ENCODE results near the gene SOX8.

The SOX8 gene

DNA sequence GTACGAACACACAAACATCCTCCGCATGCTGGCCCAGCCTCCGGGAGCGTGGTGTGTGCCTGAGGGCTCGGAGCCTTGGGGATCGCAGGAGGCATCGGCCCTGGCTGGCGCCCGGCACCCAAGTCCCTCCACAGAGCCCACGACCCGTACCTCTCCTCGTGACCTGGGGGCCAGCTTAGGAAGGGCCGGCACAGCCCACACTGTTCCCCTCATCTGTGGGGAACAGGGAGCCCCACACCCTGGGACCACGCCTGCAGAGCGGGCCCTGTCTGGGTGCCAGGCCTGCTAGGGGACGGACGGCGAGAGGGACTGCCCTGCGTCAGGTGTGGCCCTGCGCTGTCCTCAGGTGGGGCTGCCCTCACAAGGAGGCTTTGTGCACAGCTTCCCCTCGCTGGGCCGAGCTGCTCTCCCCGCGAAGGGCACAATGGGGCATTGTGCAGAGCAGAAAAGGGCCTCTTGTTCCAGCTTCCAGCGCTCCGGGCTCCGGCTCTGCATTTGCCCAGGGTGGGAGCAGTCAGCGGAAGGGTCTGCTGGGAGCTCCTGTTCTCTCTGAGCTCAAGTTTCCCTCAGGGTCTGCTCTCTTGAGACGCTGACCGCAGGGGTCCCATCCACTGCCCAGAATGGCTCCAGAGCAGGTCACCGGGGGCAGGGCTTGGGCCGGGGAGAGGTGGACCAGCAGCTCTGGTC lies 9.1 kb upstream of the SOX8 start:
- in situ Hi-C loops (cut with MboI; ENCODE audit: low sequenced_read_pairs): no loop called here

DNA sequence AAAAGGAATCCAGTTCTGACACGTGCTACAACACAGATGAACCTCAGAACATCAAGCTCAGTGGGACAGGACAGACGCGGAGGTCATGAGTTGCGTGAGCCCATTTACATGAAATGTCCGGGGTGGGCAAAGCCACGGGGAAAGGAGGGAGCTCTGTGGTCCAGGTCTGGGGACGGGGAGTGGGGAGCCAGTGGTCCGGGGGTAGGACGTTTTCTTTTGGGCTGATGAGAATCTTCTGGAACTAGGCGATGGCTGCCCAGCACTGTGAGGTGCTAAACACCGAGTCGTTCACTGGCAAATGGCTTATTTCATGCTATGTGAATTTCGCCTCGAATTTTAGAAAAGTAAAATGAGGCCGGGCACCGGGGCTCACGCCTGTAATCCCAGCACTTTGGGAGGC lies 8.2 kb upstream of the SOX8 start:
- in situ Hi-C loops (cut with MboI; ENCODE audit: low sequenced_read_pairs): no loop called here

DNA sequence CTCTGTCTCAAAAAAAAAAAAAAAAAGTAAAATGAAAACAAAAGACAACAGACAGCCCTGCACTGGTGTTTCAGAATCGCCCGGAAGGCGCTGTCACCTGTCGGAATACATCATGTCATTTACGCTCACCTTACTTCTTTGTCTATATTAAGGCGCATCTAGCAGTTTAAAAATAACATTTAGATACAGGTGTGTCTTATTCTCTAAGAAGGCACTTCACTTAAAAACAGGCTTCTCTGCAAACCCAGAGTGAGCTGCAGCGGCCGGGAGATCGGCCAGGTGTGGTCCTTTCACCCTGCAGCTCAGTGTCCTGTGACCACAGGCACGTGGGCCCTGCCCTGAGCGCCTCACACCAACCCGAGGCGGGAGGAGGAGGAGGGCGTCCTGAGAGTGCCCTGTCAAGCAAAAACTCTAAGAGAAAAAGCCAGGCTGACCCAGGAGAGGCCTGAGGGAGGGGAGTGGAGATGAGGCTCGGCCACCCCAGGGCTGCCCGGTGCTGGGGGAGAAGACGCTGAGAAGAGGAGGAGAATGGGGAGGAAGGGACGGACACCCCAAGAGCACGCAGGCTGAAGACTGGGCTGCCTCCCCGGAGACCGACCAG lies 7.5 kb upstream of the SOX8 start:
- in situ Hi-C loops (cut with MboI; ENCODE audit: low sequenced_read_pairs): no loop called here

DNA sequence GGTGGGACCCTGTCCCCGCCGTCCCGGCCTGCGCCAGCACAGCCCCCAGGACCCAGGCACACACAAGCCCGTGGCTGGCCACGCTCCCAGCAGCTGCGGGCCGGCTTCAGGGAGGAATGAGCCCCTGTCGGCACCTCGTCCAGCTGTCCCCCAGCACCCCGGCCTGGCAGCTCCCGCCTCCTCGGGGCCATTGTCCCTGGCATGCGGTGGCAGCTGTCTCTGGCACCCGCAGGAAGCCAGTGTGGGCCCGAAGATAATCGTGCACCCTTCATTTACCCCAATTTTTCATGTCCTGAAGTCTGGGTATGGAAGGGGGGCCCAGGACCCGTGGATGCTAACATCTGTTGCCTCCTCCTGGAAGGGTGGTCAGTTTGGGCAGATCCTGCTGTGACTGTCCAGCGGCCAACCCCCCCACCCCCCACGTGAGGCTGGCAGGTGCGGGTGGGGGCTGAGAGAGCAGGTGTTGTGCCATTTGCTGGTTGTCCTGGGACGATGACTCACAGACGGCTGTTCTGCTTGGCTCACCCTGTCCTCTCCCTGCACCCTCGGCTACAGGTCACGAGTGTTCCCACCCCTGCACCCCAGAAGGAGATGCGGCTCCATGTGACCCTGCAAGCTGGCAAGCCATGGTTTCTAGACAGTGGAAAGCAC lies 6.8 kb upstream of the SOX8 start:
- in situ Hi-C loops (cut with MboI; ENCODE audit: low sequenced_read_pairs): no loop called here

DNA sequence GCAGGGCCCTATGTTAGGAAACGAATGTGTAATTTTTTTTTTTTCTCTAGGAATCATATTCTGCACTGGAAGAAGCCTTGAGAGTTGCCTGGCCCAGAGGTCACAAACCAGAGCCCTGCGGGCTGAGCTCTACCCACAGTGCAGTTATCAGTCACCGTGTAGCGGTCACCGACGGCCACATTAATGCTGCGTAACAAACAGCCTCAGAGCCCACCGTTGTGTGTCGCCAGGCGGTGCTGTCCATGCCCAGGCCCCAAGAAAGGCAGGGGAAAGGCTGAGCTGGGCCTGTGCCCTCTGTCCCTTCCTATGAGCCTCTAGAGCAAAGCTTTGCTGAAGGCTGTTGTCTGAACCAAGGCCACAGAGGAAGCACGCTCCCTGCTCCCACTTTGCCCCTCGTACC lies 6.3 kb upstream of the SOX8 start:
- in situ Hi-C loops (cut with MboI; ENCODE audit: low sequenced_read_pairs): no loop called here

DNA sequence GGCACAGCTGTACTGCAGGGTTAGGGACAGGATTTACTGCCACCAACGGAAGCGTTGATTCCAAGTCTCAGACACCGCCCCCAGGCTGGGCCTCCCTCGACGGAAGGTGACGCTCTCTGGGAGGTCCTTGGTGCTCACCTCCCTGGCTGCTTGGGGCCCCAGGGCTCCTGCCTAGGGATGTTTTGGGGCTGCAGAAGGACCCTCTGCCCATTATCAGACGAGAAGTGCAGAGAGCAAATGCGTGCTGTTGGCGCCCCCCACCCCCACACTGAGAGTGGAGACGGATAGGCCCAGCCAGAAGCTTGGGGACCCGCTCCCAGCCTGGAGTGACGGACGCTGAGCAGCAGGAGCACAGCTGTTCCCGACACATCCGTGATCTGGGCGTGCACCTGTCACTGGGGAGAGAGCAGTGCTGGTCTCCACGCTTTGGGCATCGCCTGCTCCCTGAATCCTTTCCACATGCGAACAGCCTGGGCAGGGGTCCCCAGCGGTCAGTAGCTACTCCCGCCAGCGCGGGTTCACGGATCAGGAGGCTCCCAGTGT lies 5.1 kb upstream of the SOX8 start:
- in situ Hi-C loops (cut with MboI; ENCODE audit: low sequenced_read_pairs): no loop called here

DNA sequence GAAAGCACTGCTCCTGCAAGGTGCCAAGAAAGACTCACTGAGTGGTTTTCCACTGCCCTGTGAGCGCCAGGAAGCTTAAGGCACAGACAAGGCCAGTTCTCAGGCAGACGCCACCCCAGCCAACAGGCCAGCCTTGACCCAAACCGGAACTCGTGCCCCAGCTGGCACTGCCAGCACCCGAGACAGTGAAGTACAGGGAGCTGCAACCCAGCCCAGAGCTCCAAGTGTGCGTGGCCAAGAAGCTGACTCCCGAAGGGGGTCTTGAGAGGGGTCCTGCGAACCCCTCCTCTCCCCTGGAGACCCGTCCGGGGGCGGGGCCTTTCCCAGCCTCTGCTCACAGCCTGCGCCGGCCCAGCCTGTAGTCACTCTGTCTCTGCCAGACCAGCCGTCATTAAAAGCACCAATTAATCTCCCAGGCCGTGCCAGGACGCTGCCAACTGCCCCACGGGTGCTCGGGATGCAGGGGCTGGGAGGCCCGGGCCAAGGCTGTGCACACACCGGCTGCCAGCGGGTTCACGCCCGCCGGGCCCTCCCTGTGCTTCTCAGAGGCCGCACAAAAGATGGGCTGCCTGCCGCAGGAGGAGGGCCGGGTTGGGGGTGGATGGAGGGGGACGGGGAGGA lies 4.4 kb upstream of the SOX8 start:
- in situ Hi-C loops (cut with MboI; ENCODE audit: low sequenced_read_pairs): no loop called here

DNA sequence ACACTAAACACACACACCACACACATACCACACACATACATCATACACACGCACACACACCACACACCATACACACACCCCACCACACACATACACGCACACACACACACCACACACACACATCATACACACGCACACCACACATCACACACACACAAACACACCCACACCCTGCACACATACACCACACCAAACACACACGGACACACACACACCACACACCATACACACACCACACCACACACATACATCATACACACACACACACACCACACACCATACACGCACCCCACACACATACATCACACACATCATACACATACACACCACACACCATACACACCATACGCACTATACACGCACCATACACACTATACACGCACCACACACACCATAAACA lies 3.7 kb upstream of the SOX8 start:
- in situ Hi-C loops (cut with MboI; ENCODE audit: low sequenced_read_pairs): no loop called here

DNA sequence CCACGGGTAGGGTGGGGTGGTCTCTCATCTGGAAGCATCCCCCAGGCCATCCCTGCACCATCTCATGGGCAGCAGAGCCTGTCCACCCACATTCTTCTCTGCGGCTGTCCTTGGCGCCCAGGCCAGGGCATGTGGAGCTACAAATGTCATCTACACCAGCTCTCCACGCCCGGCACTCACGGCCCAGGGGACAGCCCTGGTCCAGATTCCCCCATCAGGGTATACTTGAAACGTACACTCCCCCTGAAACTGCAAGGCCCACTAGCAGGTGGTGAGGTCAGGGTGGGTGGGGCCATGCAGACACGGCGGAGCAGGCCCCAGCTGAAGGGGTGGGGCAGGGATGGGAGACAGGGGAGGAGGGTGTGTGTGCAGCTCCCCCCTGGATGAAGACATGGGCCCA lies 3.2 kb upstream of the SOX8 start:
- in situ Hi-C loops (cut with MboI; ENCODE audit: low sequenced_read_pairs): no loop called here

DNA sequence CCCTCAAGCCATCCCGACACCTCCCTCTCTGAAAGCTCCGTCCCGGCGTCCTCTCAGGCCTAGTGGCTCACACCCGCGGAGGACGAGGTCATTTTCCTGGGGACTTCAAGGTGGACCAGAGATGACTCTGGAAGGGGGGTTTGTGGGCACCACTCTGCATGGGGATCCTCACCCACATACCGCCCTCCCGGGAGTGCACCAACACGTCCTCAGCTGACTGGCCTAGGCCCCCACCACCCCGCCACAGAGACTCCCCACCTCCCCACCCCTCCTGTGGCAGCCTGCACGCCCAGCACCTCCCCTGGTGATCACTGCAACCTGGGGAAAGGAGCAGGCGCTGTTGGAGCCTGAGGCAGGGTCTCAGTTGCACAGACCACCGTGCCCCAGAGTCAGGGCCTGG lies 2.4 kb upstream of the SOX8 start:
- in situ Hi-C loops (cut with MboI; ENCODE audit: low sequenced_read_pairs): no loop called here

DNA sequence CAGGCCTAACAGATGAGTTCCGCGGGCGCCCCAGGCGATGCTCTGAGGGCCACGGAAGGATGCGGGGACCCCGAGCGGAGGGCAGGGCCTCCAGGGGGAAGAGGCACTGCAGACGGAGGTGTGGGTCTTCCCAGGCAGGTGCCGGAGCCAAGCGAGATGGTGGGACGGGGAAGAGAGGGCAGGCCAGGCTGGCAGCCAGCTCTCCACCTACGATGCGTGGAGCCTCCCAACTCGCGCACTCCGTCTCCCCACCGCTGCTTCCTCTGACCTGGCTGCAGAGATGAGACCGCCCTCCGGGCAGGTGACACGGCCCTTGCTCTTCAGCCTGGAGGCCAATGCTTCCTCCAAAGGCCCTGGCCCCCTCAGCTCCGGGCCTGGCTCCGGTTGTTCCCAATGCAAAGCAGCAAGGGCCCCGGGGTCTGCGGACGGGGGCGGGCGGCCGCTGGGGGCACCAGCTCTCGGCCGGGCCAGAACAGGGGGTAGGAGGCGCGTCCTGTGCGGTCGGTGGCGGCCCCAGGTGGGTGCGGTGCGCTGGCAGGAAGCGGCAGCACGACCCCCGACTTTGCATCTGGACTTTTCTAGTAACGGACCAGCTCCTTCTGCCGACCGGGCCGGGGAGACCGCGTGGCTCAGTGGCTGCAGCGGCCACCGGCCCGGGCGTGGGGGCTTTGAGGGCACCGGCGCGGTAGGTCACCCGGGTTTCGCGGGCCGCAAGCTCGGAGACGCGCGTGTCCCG lies 1.5 kb upstream of the SOX8 start:
- in situ Hi-C loops (cut with MboI; ENCODE audit: low sequenced_read_pairs): no loop called here

DNA sequence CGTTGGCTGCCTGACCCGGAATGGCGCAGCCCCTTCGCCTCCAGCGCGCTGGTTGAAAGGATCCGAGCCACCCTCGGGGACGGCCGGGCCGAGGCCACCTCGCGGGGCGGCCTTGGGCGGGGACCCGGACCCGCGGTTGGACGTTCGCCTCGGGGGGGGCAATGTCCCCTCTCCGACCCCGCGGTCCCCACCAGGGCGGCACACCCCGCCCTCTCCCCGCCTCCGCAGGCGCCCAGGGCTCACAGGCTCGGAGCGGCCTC lies 1.0 kb upstream of the SOX8 start:
- in situ Hi-C loops (cut with MboI; ENCODE audit: low sequenced_read_pairs): no loop called here

DNA sequence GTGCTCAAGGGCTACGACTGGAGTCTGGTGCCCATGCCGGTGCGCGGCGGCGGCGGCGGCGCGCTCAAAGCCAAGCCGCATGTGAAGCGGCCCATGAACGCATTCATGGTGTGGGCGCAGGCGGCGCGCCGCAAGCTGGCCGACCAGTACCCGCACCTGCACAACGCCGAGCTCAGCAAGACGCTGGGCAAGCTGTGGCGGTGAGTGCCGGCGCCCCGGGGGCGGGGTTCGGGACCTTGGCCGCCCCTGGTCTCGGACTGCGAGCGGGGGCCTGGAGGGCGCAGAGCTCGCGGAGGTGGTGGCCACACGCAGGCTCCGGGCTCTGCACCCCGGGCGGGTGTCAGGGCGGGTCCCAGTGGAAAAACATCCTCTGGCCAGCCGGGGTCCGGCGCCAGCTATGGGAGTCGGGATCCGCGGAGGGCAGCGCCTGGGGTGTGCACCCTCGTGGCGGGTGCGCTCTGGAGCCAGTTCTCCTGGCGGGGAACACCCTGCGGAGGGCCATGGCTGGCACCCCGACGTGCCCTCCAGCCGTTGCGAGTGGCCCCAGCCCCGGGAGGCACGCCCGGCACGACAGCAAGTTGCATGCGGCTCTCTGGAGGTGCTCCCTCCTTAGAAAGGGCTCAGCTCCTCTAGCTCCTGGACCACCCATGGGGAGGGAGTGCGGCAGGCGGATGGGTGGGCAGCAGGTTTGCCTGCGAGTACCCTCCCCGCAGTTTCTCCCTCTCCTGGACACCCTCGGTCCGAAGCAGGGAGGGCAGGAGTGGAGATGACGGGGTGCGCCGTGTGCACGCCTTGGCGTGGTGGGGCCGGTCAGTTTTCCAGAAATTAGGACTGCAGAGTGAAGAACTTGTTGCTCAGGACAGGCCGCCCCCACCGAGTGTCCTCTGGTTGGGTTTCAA lies 824 bp downstream of the SOX8 start:
- in situ Hi-C loops (cut with MboI; ENCODE audit: low sequenced_read_pairs): no loop called here

DNA sequence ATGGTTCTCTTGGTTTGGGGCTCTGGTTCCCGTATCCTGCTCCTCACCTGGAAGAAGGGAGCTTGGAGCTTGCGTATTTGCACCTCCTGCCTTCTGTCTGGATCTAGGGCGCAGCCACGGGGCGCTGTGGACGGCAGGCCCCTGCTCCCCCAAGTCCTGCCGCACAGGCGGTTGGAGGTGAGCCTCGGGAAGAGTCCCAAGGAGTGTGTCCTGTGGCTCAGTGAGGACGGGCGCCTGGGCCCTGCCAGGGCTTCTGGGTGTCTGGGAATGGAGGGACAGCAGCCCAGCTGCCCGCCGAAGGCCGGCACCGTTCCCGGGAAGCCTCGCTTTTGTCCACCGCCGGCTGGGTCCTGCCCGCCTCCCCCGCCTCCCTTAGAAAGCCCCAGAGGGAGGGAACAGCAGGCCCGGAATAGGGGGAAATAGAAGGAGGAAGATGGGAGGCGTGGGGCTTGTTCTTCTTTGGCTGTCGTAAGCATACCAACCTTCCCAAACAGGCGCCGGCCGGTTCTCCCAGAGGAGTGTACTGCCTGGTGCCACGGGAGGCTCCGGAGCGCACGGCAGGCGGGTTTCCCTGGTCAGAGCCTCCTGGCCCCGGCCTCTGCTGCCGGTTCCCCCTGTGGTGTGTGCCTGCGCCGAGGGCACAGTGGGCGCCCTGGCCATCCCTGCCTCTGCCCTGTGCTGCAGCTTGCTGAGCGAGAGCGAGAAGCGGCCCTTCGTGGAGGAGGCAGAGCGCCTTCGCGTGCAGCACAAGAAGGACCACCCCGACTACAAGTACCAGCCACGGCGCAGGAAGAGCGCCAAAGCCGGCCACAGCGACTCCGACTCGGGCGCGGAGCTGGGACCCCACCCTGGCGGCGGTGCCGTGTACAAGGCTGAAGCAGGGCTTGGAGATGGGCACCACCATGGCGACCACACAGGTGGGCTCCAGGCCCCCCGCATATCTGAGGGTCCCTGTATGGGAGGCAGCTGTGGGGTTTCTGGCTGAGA lies 1.8 kb downstream of the SOX8 start:
- in situ Hi-C loops (cut with MboI; ENCODE audit: low sequenced_read_pairs): no loop called here

DNA sequence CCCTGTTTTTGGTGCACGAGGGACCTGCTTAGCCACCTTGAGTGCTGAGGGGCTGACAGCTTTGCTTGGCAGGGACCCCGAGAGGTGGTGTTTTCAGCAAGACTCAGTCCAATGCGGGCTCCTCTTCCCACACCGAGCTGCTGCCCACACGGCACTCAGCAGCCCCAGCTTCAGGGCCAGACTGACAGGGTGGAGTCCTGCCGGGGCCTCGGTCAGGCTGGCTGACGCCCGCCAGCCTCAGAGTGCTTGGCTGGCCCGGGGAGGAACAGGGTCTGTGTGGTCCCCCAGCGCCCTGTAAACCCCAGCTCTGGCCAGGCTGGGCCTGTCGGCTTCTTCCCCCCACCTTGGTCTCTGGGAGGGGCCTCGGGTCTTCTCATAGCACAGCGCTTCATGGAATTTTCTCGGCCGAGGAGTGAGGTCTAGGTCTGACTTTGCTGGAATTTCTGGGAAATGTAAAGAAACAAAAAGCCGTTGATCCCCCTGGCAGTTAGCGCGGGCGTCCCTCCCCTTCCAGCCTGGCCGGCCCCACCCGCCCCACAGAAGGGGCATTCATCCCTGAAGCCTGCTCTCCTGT lies 2.6 kb downstream of the SOX8 start:
- in situ Hi-C loops (cut with MboI; ENCODE audit: low sequenced_read_pairs): no loop called here

DNA sequence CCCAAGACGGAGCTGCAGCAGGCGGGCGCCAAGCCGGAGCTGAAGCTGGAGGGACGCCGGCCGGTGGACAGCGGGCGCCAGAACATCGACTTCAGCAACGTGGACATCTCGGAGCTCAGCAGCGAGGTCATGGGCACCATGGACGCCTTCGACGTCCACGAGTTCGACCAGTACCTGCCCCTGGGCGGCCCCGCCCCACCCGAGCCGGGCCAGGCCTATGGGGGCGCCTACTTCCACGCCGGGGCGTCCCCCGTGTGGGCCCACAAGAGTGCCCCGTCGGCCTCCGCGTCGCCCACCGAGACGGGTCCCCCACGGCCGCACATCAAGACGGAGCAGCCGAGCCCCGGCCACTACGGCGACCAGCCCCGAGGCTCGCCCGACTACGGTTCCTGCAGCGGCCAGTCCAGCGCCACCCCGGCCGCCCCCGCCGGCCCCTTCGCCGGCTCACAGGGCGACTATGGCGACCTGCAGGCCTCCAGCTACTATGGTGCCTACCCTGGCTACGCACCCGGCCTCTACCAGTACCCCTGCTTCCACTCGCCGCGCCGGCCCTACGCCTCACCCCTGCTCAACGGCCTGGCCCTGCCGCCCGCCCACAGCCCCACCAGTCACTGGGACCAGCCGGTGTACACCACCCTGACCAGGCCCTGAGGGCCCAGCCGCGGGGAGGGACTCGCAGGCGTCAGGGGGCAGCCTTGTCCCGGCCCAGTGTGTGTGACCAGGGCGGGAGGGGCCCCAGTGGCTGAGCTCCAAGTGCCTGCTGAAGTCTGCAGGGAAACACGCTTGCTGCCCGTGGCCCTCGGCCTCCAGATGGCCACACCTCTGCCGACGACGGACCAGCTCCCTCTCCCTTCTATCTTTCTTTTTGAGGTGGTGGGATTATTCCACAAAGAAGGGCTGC lies 3.4 kb downstream of the SOX8 start:
- in situ Hi-C loops (cut with MboI; ENCODE audit: low sequenced_read_pairs): no loop called here

DNA sequence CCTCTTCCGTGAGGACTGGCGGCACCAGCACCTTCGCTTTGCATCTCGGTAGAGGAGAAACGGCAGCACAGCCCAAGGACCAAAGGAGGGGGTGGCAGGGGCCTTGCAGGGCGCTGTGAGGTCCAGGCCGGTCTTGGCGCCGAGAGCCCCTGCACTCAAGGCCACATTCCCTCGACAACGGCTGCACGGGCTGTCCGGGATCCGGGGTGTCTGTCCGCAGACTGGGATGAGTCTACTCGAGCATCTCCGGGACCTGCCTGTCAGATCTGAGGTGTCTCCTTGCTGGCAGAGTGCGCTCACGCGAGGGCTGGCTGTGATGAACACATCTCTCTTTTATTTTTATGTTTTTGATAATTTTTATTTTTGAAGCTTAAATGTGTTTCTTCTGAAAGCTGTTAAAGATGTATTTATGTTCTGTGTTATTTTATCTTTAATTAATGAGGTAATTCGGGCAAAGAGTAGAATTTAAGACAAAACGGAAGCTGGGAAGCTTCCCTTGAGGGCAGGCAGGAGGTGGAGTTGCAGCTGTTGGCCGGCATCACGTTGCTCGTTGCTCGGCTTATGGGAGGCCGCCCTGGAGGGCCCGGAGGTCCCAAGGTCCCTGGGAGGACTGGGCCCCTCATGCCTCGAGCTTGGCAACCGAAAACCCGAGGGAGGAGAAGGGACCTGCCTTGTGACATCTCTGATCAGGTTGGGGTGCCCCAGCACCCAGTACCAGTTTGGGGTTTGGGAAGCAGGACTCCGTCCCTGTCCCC lies 4.3 kb downstream of the SOX8 start:
- in situ Hi-C loops (cut with MboI; ENCODE audit: low sequenced_read_pairs): no loop called here
